HG02884 (cell line): ENCODE data around the gene ZEB2.

Experiments used
- ATAC-seq: cut with Tn5 transposase; IDR thresholded peaks from one replicate; pipeline ENCODE4 v1.9.1; 2021; ENCODE audit warnings: mild to moderate bottlenecking, moderate library complexity; ENCODE audit not compliant: unreplicated experiment

The ZEB2 gene

GRCh38 chr2:144496977-144497598 lies 22.8 kb downstream of the ZEB2 start:
- ATAC-seq, result no peak

GRCh38 chr2:144496092-144496976 lies 23.6 kb downstream of the ZEB2 start:
- ATAC-seq, result no peak

GRCh38 chr2:144495227-144496091 lies 24.5 kb downstream of the ZEB2 start:
- no peak for ATAC-seq

GRCh38 chr2:144493027-144493809 lies 26.7 kb downstream of the ZEB2 start:
- ATAC-seq, result no peak

- ATAC-seq, result no peak
Measured at GRCh38 chr2:144490857-144491256, 29.1 kb downstream of the ZEB2 start.

- no peak for ATAC-seq
Measured at GRCh38 chr2:144490017-144490416, 29.9 kb downstream of the ZEB2 start.

GRCh38 chr2:144489315-144489916 lies 30.5 kb downstream of the ZEB2 start:
- no peak for ATAC-seq

GRCh38 chr2:144484201-144484948 lies 35.5 kb downstream of the ZEB2 start:
- no peak for ATAC-seq

GRCh38 chr2:144481666-144482065 lies 38.3 kb downstream of the ZEB2 start:
- ATAC-seq, result no peak

- ATAC-seq, result no peak
Measured at GRCh38 chr2:144481109-144481508, 38.8 kb downstream of the ZEB2 start.

GRCh38 chr2:144480285-144480684 lies 39.6 kb downstream of the ZEB2 start:
- no peak for ATAC-seq

GRCh38 chr2:144479659-144480058 lies 40.3 kb downstream of the ZEB2 start:
- no peak for ATAC-seq

GRCh38 chr2:144479138-144479537 lies 40.8 kb downstream of the ZEB2 start:
- no peak for ATAC-seq

GRCh38 chr2:144477957-144478311 lies 42.0 kb downstream of the ZEB2 start:
- no peak for ATAC-seq

- ATAC-seq, result no peak
Measured at GRCh38 chr2:144477281-144477956, 42.5 kb downstream of the ZEB2 start.

GRCh38 chr2:144476682-144477081 lies 43.2 kb downstream of the ZEB2 start:
- no peak for ATAC-seq

- ATAC-seq, result no peak
Measured at GRCh38 chr2:144475569-144476275, 44.2 kb downstream of the ZEB2 start.

- no peak for ATAC-seq
Measured at GRCh38 chr2:144475044-144475443, 44.9 kb downstream of the ZEB2 start.
